Colonic mucosa (tissue), 4 donors: ENCODE results near the gene PRKAR2B. TPM values are rescaled to one million over a fixed set of nuclear protein-coding genes. Genes with fewer than 3 reads are reported as not detected.

Experiments used
- DNase-seq: peaks from one replicate; pipeline ENCODE4 v3.0.0-alpha.2; 2020
- H3K27ac ChIP-seq: fragments of 200-600 bp; one replicate; pipeline ENCODE4 v1.8.0; 2021
- H3K27me3 ChIP-seq: fragments of 200-600 bp; one replicate; pipeline ENCODE4 v1.8.0; 2021
- H3K36me3 ChIP-seq: fragments of 200-600 bp; one replicate; pipeline ENCODE4 v1.8.0; 2021
- H3K4me1 ChIP-seq: fragments of 200-600 bp; one replicate; pipeline ENCODE4 v1.8.0; 2021; ENCODE audit warnings: mild to moderate bottlenecking
- H3K4me3 ChIP-seq: fragments of 200-600 bp; one replicate; pipeline ENCODE4 v1.8.0; 2021
- H3K9ac ChIP-seq, 2 donors: one replicate each; pipeline ENCODE4 v1.7.0; 2013; ENCODE audit warnings: control low read depth in 2 of 2, low read depth in 2 of 2, low read length in 2 of 2
- H3K9me3 ChIP-seq: fragments of 200-600 bp; one replicate; pipeline ENCODE4 v1.8.0; 2021
- CTCF ChIP-seq: fragments of 200-600 bp; IDR thresholded peaks from one replicate; pipeline ENCODE4 v1.8.0; 2022; ENCODE audit warnings: antibody characterized with exemption, mild to moderate bottlenecking
- intact Hi-C: fragments of 100-400 bp; cut with DNase I; formaldehyde crosslinking; loops from one replicate; pipeline ENCODE4 v1.14.1; 2022
- total RNA-seq, 2 donors: library from RNA; stranded (reverse); fragmentation: NEBNext Ultra II Directional in 1 of 2; extraction: Animal tissue kit (Norgen Biotek cat#: 25700) in 1 of 2; gene quantifications; one replicate each; pipeline ENCODE4 v1.2.1, GENCODE V29; 2021
- donor health status: healthy.
- donor health status: DM: no; HTN: no; CAD: no.
- donor health status: DM: no; HTN: no; CAD: no.

Gene PRKAR2B
- total RNA-seq, 2 donors from 2014 or later = 9.3 to 11.7 TPM

GRCh38 chr7:107059468-107059867 lies 15.0 kb downstream of the PRKAR2B start:
- no peaks in the 10 kb centered on the region for H3K36me3 ChIP-seq
- no peaks in the 10 kb centered on the region for H3K27me3 ChIP-seq
- no peak for DNase-seq
- TF ChIP-seq CTCF = no peak
- H3K9me3 ChIP-seq = no peaks in the 10 kb centered on the region
- no peak overlapping the region for H3K27ac ChIP-seq
- H3K4me3 ChIP-seq = no peak overlapping the region
- H3K4me1 ChIP-seq = no peaks in the 10 kb centered on the region
- intact Hi-C loops = no loop called here
- H3K9ac ChIP-seq = no peak overlapping the region

GRCh38 chr7:107063245-107064120 lies 19.0 kb downstream of the PRKAR2B start:
- Histone ChIP-seq H3K27me3 (no peaks in the 10 kb centered on the region), H3K4me1 (no peaks in the 10 kb centered on the region), H3K4me3 (no peak overlapping the region), H3K36me3 (no peaks in the 10 kb centered on the region), H3K9ac (no peak overlapping the region), H3K9me3 (no peaks in the 10 kb centered on the region), H3K27ac (no peak overlapping the region)
- no peak for TF ChIP-seq CTCF
- intact Hi-C loops = no loop called here
- DNase-seq = no peak

GRCh38 chr7:107064255-107064654 lies 19.8 kb downstream of the PRKAR2B start:
- H3K4me1 ChIP-seq = no peaks in the 10 kb centered on the region
- no peak for DNase-seq
- no peak overlapping the region for H3K27ac ChIP-seq
- H3K27me3 ChIP-seq = no peaks in the 10 kb centered on the region
- no peaks in the 10 kb centered on the region for H3K36me3 ChIP-seq
- no peak for TF ChIP-seq CTCF
- intact Hi-C loops = no loop called here
- H3K9ac ChIP-seq = no peak overlapping the region
- H3K9me3 ChIP-seq = no peaks in the 10 kb centered on the region
- no peak overlapping the region for H3K4me3 ChIP-seq

- H3K9me3 ChIP-seq = no peaks in the 10 kb centered on the region
- no peak overlapping the region for H3K27ac ChIP-seq
- intact Hi-C loops = no loop called here
- H3K4me1 ChIP-seq = no peaks in the 10 kb centered on the region
- no peak overlapping the region for H3K9ac ChIP-seq
- no peak overlapping the region for H3K4me3 ChIP-seq
- no peak for DNase-seq
- no peaks in the 10 kb centered on the region for H3K27me3 ChIP-seq
- no peaks in the 10 kb centered on the region for H3K36me3 ChIP-seq
- TF ChIP-seq CTCF = no peak
These were observed 21.4 kb downstream of the PRKAR2B start for GRCh38 chr7:107065929-107066247.

GRCh38 chr7:107068156-107068555 lies 23.7 kb downstream of the PRKAR2B start:
- no peak overlapping the region for H3K27ac ChIP-seq
- intact Hi-C loops = no loop called here
- H3K27me3 ChIP-seq = no peaks in the 10 kb centered on the region
- no peak for DNase-seq
- H3K36me3 ChIP-seq = no peaks in the 10 kb centered on the region
- no peak overlapping the region for H3K9ac ChIP-seq
- H3K9me3 ChIP-seq = no peaks in the 10 kb centered on the region
- no peaks in the 10 kb centered on the region for H3K4me1 ChIP-seq
- TF ChIP-seq CTCF = no peak
- no peak overlapping the region for H3K4me3 ChIP-seq
